Measurements from ENCODE around the gene C4orf33.
"Not testable (repeated sequence)": the region's sequence is repeated elsewhere in the genome, so short reads cannot be mapped to it uniquely, and the experiment has no call there.

C4orf33 gene

GRCh38 chr4:129117705-129118104, 21.8 kb downstream of the C4orf33 start:
- FAIRE-seq (no peak), DNase-seq (ENCODE audit: insufficient read length, low spot score) (no peak)

DNA sequence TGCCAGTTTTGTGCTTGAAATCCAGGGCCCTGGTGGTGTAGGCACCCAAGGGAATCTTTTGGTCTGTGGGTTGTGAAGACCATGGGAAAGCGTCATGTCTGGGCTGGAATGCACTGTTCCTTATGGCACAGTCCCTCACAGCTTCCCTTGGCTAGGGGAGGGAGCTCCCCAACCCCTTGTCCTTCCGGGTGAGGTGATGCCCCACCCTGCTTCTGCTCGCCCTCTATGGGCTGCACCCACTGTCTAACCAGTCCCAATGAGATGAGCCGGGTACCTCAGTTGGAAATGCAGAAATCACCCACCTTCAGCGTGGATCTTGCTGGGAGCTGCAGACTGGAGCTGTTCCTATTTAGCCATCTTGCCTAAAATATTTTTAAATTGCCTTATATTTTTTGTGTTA, 30.7 kb downstream of the C4orf33 start:
- FAIRE-seq; DNase-seq (ENCODE audit: insufficient read length, low spot score): not testable (repeated sequence)

DNA sequence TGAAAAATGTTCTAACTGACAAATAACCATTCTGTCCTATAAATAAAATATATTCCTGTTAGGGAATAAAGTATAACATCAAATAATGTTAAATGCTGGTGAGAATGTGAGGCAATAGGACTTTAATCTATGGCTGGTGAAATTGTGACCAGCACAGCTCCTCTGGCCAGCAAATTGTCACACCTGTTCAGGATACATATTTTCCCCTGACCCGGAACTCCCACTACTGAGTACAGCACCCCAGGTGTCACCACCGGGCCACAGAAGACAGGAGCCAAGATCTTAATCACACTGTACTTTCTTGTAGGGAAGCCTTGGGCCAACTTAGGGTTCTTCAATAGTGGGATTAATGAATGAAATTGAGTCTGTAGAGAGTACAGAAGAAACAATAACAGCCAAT, 33.2 kb downstream of the C4orf33 start:
- no peak for FAIRE-seq
- DNase-seq (ENCODE audit: insufficient read length, low spot score) = no peak

DNA sequence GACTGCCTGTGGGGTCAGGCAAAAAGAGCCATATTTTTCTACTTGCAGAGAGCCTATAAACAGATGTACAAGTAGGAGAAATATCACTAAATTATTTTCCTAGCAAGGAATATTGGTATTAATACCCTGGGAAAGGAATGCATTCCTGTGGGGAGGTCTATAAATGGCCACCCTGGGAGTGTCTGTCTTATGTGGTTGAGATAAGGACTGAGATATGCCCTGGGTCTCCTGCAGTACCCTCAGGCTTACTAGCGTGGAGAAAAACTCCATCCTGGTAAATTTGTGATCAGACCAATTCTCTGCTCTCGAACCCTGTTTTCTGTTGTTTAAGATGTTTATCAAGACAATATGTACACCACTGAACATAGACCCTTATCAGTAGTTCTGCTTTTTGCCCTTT, 35.4 kb downstream of the C4orf33 start:
- FAIRE-seq = no peak

GRCh38 chr4:129136433-129136832, 40.5 kb downstream of the C4orf33 start:
- DNase-seq (ENCODE audit: insufficient read length, low spot score) (no peak), FAIRE-seq (no peak)

More for the DNA sequence above, 35.4 kb downstream of the C4orf33 start:
- no peak for DNase-seq (ENCODE audit: insufficient read length, low spot score)

- no peak for DNase-seq (ENCODE audit: insufficient read length, low spot score)
- FAIRE-seq = no peak
Observed at GRCh38 chr4:129138810-129139496, 43.0 kb downstream of the C4orf33 start.

DNA sequence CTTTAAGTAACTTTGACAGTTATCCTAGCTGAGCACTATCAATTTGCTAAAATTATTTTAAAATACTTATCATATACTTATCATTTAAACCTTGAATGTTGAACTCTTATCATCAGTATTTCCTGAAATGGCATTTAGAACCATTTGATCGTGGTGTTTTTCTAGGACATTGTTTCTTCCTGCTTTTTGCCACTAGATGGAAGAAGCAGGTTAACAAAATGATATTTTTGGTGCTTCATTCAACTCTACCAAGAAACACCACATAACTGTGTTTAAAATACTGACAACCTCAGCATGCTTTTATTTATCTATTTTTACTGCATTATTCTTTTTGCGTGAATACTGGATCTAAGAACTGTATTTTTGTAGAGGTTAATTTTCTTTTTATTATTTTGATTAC, 44.6 kb downstream of the C4orf33 start:
- DNase-seq (ENCODE audit: insufficient read length, low spot score) (no peak), FAIRE-seq (no peak)

GRCh38 chr4:129143359-129143758, 47.4 kb downstream of the C4orf33 start:
- no peak for DNase-seq (ENCODE audit: insufficient read length, low spot score)
- no peak for FAIRE-seq

GRCh38 chr4:129144755-129145206, 48.8 kb downstream of the C4orf33 start:
- FAIRE-seq = no peak
- no peak for DNase-seq (ENCODE audit: insufficient read length, low spot score)

DNA sequence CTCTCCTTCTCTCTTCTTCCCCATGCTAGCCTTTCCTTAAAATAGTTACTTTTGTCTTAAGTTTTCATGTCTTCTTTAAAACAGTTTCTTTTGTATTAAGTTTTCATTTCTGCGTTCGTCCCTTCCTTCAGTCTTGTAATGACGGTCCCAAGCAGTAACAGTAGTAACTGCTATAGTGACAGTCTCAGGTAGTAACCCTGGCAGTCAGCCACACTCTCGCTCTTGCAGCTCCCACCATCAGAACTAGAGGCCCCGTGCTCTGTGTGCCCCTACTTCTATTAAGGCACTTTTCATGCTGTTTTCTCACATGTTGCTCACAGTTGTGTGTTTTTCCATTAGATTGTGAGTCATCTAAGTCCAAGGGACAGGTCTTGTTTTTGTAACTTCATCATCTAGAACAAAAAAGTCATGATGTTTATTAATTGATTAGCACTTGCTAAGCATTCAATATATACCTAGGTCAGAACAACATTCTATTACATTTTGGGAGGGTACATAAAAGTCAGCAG, 49.3 kb downstream of the C4orf33 start:
- FAIRE-seq (no peak), DNase-seq (ENCODE audit: insufficient read length, low spot score) (no peak)

DNA sequence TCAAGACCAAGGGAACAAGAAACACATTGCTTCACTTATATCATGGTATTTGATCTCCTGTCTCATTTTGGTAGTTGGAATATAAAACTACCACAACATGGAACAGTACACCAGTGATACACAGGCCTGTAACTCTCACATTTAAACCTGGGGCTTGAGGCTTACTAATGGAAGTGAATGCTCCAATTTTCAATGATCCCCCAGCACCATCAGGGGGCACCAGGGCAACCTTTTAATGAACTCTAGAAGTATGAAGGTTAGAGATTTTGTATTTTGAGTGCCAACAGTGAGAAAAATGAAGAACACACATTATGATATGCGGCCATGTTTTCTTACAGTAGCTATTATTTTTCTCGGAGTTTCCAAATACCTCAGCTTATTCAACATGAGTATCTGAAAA, 50.7 kb downstream of the C4orf33 start:
- no peak for FAIRE-seq
- no peak for DNase-seq (ENCODE audit: insufficient read length, low spot score)

GRCh38 chr4:129148892-129149291, 52.9 kb downstream of the C4orf33 start:
- DNase-seq (ENCODE audit: insufficient read length, low spot score) (no peak), FAIRE-seq (no peak)

- FAIRE-seq (no peak), DNase-seq (ENCODE audit: insufficient read length, low spot score) (no peak)
Observed at GRCh38 chr4:129149906-129150305, 54.0 kb downstream of the C4orf33 start.

DNA sequence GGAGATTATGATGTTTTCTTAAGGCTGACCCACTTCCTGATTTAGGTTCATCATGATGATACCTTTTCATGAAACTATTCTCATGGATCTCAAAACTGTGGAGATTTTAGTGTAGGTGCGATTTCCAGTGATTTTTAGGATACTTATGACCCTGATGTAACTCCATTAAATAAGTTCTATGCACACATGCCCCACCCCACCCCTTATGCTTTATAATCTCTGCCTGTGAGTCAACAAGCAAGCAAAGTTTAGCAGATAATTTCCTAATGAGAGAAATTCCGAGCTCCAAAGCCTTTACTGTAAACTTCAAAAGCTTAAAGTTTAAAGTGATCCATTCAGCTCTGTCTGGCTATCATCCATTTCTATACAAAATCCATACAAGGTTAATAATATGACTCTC, 56.4 kb downstream of the C4orf33 start:
- FAIRE-seq = no peak
- DNase-seq (ENCODE audit: insufficient read length, low spot score) = no peak

GRCh38 chr4:129153700-129154099, 57.7 kb downstream of the C4orf33 start:
- FAIRE-seq (no peak), DNase-seq (ENCODE audit: insufficient read length, low spot score) (no peak)

- DNase-seq (ENCODE audit: insufficient read length, low spot score) = no peak
Observed at GRCh38 chr4:129162450-129162849, 66.5 kb downstream of the C4orf33 start.

GRCh38 chr4:129163427-129163826, 67.5 kb downstream of the C4orf33 start:
- FAIRE-seq (no peak), DNase-seq (ENCODE audit: insufficient read length, low spot score) (no peak)

More at GRCh38 chr4:129162450-129162849, 66.5 kb downstream of the C4orf33 start:
- FAIRE-seq = no peak

GRCh38 chr4:129164243-129164642, 68.3 kb downstream of the C4orf33 start:
- FAIRE-seq (no peak), DNase-seq (ENCODE audit: insufficient read length, low spot score) (no peak)

Measured in GM19239 (cell line).